Activated naive CD8-positive, alpha-beta T cell (primary cell): ENCODE results near the gene GOLT1A.

Source experiments
- H3K27ac Mint-ChIP-seq: one replicate; pipeline ENCODE4 v1.8.0; 2021; ENCODE audit warnings: mixed read lengths
- H3K27me3 Mint-ChIP-seq: one replicate; pipeline ENCODE4 v1.8.0; 2021; ENCODE audit warnings: mixed read lengths
- H3K36me3 Mint-ChIP-seq: one replicate; pipeline ENCODE4 v1.8.0; 2021; ENCODE audit warnings: mixed read lengths
- H3K4me1 Mint-ChIP-seq: one replicate; pipeline ENCODE4 v1.8.0; 2021; ENCODE audit warnings: low read depth, mixed read lengths
- H3K4me3 Mint-ChIP-seq: one replicate; pipeline ENCODE4 v1.8.0; 2021; ENCODE audit warnings: mild to moderate bottlenecking, mixed read lengths
- H3K9me3 Mint-ChIP-seq: one replicate; pipeline ENCODE4 v1.8.0; 2021; ENCODE audit warnings: low read depth, mixed read lengths

Gene GOLT1A

GRCh38 chr1:204152310-204153044, 61.3 kb downstream of the GOLT1A start:
- H3K27me3 Mint-ChIP-seq, result no peaks in the 10 kb centered on the region
- no peaks in the 10 kb centered on the region for H3K36me3 Mint-ChIP-seq
- peak overlapping the region; percentile 16 for H3K27ac Mint-ChIP-seq

GRCh38 chr1:204151552-204152309, 62.1 kb downstream of the GOLT1A start, which contains the start of gene ETNK2:
Gene ETNK2 (minus strand): TSS chr1:204152044. CDS start chr1:204151852, 192 bp downstream.
- Mint-ChIP-seq H3K36me3 (no peaks in the 10 kb centered on the region), H3K9me3 (no peaks in the 10 kb centered on the region), H3K27ac (peak within 1 kb of the TSS; percentile 16), H3K27me3 (no peaks in the 10 kb centered on the region), H3K4me1 (peaks cover 4% of the 10 kb centered on the region), H3K4me3 (peak within 1 kb of the TSS; percentile 78)

More at GRCh38 chr1:204152310-204153044, 61.3 kb downstream of the GOLT1A start:
- peak overlapping the region; percentile 71 for H3K4me3 Mint-ChIP-seq
- peaks cover 4% of the 10 kb centered on the region for H3K4me1 Mint-ChIP-seq
- no peaks in the 10 kb centered on the region for H3K9me3 Mint-ChIP-seq

- H3K4me1 Mint-ChIP-seq, result peaks cover 4% of the 10 kb centered on the region
- no peaks in the 10 kb centered on the region for H3K9me3 Mint-ChIP-seq
- peak overlapping the region; percentile 78 for H3K4me3 Mint-ChIP-seq
- no peak overlapping the region for H3K27ac Mint-ChIP-seq
- no peaks in the 10 kb centered on the region for H3K36me3 Mint-ChIP-seq
- H3K27me3 Mint-ChIP-seq, result no peaks in the 10 kb centered on the region
These were observed 62.9 kb downstream of the GOLT1A start for GRCh38 chr1:204150702-204151551.

GRCh38 chr1:204149635-204150565, 63.9 kb downstream of the GOLT1A start:
- H3K27ac Mint-ChIP-seq, result no peak overlapping the region
- H3K36me3 Mint-ChIP-seq, result no peaks in the 10 kb centered on the region
- H3K27me3 Mint-ChIP-seq, result no peaks in the 10 kb centered on the region
- peak overlapping the region; percentile 78 for H3K4me3 Mint-ChIP-seq
- H3K9me3 Mint-ChIP-seq, result no peaks in the 10 kb centered on the region
- H3K4me1 Mint-ChIP-seq, result peaks cover 4% of the 10 kb centered on the region

GRCh38 chr1:204149107-204149506, 64.7 kb downstream of the GOLT1A start:
- no peaks in the 10 kb centered on the region for H3K27me3 Mint-ChIP-seq
- H3K4me3 Mint-ChIP-seq, result no peak overlapping the region
- H3K27ac Mint-ChIP-seq, result no peak overlapping the region
- H3K4me1 Mint-ChIP-seq, result peaks cover 4% of the 10 kb centered on the region
- H3K36me3 Mint-ChIP-seq, result no peaks in the 10 kb centered on the region
- H3K9me3 Mint-ChIP-seq, result no peaks in the 10 kb centered on the region
